A673 (cell line): ENCODE results near the gene PAPSS1. TPM values are rescaled to one million over a fixed set of nuclear protein-coding genes. Genes with fewer than 3 reads are reported as not detected.

Source experiments
- BruUV-seq: library from RNA; stranded (reverse); fragments of 400-500 nt; replicated peaks from 2 replicates; lab custom pipeline; 2021; lab: Mats Ljungman, UMichigan
- CTCF ChIA-PET: fragments of 300-600 bp; sonication (Branson Sonifier 250); formaldehyde crosslinking; loops from one replicate; lab custom pipeline; 2022; ENCODE audit warnings: antibody characterized with exemption; lab: Charles Lee
- POLR2A ChIA-PET: fragments of 300-600 bp; sonication (Branson Sonifier 250); formaldehyde crosslinking; loops from one replicate; lab custom pipeline; 2022; ENCODE audit warnings: antibody characterized with exemption; ENCODE audit not compliant: low non-redundant PET; lab: Charles Lee
- DNase-seq: peaks from one replicate; pipeline ENCODE4 v3.0.0-alpha.2; 2015; ENCODE audit warnings: low spot score
- H3K27ac ChIP-seq: fragments of 200-600 bp; sonication (generic); 2 replicates; pipeline ENCODE4 v1.5.1; 2016; ENCODE audit warnings: mixed run types, low read depth, mild to moderate bottlenecking, mixed read lengths, antibody characterized with exemption, low read length; ENCODE audit not compliant: poor library complexity, severe bottlenecking
- H3K27me3 ChIP-seq: fragments of 200-600 bp; sonication (generic); replicated peaks from 2 replicates; pipeline ENCODE4 v1.6.1; 2017; ENCODE audit warnings: mixed run types, low read depth, mild to moderate bottlenecking, mixed read lengths, antibody characterized with exemption, low read length; ENCODE audit not compliant: insufficient read depth, poor library complexity
- H3K36me3 ChIP-seq: fragments of 200-600 bp; sonication (generic); 2 replicates; pipeline ENCODE4 v1.6.1; 2016; ENCODE audit warnings: mixed run types, mild to moderate bottlenecking, mixed read lengths, antibody characterized with exemption, low read length; ENCODE audit not compliant: insufficient read depth, poor library complexity, severe bottlenecking
- H3K4me1 ChIP-seq: fragments of 200-600 bp; sonication (generic); 2 replicates; pipeline ENCODE4 v1.6.1; 2017; ENCODE audit warnings: mixed run types, mild to moderate bottlenecking, mixed read lengths, antibody characterized with exemption, low read length; ENCODE audit not compliant: insufficient read depth, poor library complexity, severe bottlenecking
- H3K4me3 ChIP-seq: fragments of 200-600 bp; sonication (generic); 2 replicates; pipeline ENCODE4 v1.5.1; 2016; ENCODE audit warnings: low read depth, mixed run types, mild to moderate bottlenecking, mixed read lengths, low read length; ENCODE audit not compliant: poor library complexity, severe bottlenecking
- H3K9me3 ChIP-seq: fragments of 200-600 bp; sonication (generic); 2 replicates; pipeline ENCODE4 v1.6.1; 2016; ENCODE audit warnings: mixed run types, low read depth, mild to moderate bottlenecking, mixed read lengths, antibody characterized with exemption, low read length; ENCODE audit not compliant: poor library complexity, severe bottlenecking
- CTCF ChIP-seq: fragments of 300-800, 200-600 bp; sonication (generic); conservative IDR thresholded peaks from 2 replicates; pipeline ENCODE4 v1.5.1; 2017; ENCODE audit warnings: low read depth, mild to moderate bottlenecking, antibody characterized with exemption, low read length, moderate library complexity, mixed read lengths
- EZH2 ChIP-seq: fragments of 200-600 bp; sonication (generic); IDR thresholded peaks from 2 replicates; pipeline ENCODE4 v1.6.1; 2017; ENCODE audit warnings: borderline replicate concordance, low read depth, mild to moderate bottlenecking, mixed read lengths, antibody characterized with exemption, low read length; ENCODE audit not compliant: poor library complexity, severe bottlenecking
- intact Hi-C: fragments of 100-400 bp; cut with micrococcal nuclease; formaldehyde crosslinking; loops from one replicate; pipeline ENCODE4 v1.10.0; 2022; ENCODE audit not compliant: unreplicated experiment
- total RNA-seq: library from RNA; stranded (reverse); gene quantifications from 2 replicates; pipeline ENCODE4 v1.2.3, GENCODE V29; 2021

The PAPSS1 gene
- total RNA-seq, 1 experiment from 2014 or later = 150 TPM

GRCh38 chr4:107743532-107743931, 23.5 kb upstream of the PAPSS1 start:
- POLR2A ChIA-PET = no interaction called here
- H3K27ac ChIP-seq = no peak overlapping the region

GRCh38 chr4:107742791-107743190, 22.8 kb upstream of the PAPSS1 start:
- Histone ChIP-seq H3K4me3 (no peak overlapping the region), H3K27me3 (no peaks in the 10 kb centered on the region), H3K4me1 (peaks cover 5% of the 10 kb centered on the region), H3K36me3 (no peaks in the 10 kb centered on the region), H3K27ac (no peak overlapping the region), H3K9me3 (peaks cover 9% of the 10 kb centered on the region)
- no peak for DNase-seq
- intact Hi-C loops = no loop called here
- no peak for TF ChIP-seq CTCF
- no peak for TF ChIP-seq EZH2
- BruUV-seq = no TSS peak
- ChIA-PET POLR2A (no interaction called here), CTCF (no interaction called here)

More at GRCh38 chr4:107743532-107743931, 23.5 kb upstream of the PAPSS1 start:
- TF ChIP-seq CTCF (no peak), EZH2 (no peak)
- Histone ChIP-seq H3K36me3 (no peaks in the 10 kb centered on the region), H3K4me3 (no peak overlapping the region), H3K9me3 (peaks cover 9% of the 10 kb centered on the region), H3K27me3 (no peaks in the 10 kb centered on the region), H3K4me1 (peaks cover 5% of the 10 kb centered on the region)
- intact Hi-C loops = no loop called here
- DNase-seq = no peak
- CTCF ChIA-PET = no interaction called here
- no TSS peak for BruUV-seq

GRCh38 chr4:107742196-107742595, 22.2 kb upstream of the PAPSS1 start:
- Histone ChIP-seq H3K4me3 (no peak overlapping the region), H3K9me3 (peaks cover 9% of the 10 kb centered on the region), H3K4me1 (peaks cover 5% of the 10 kb centered on the region), H3K36me3 (no peaks in the 10 kb centered on the region), H3K27me3 (no peaks in the 10 kb centered on the region), H3K27ac (no peak overlapping the region)
- POLR2A ChIA-PET = no interaction called here
- no peak for TF ChIP-seq EZH2
- DNase-seq = no peak
- intact Hi-C loops = no loop called here
- CTCF ChIA-PET = no interaction called here
- BruUV-seq = no TSS peak

- H3K36me3 ChIP-seq = no peaks in the 10 kb centered on the region
- no peak overlapping the region for H3K27ac ChIP-seq
- ChIA-PET CTCF (no interaction called here), POLR2A (no interaction called here)
- H3K4me3 ChIP-seq = no peak overlapping the region
- BruUV-seq = no TSS peak
- DNase-seq = no peak
- intact Hi-C loops = no loop called here
- TF ChIP-seq EZH2 = no peak
- TF ChIP-seq CTCF = no peak
- H3K9me3 ChIP-seq = peaks cover 9% of the 10 kb centered on the region
- H3K27me3 ChIP-seq = no peaks in the 10 kb centered on the region
- peaks cover 11% of the 10 kb centered on the region for H3K4me1 ChIP-seq
Observed at GRCh38 chr4:107740950-107741701, 21.1 kb upstream of the PAPSS1 start.
